ENCODE measurements around the gene CASS4. TPM values are rescaled to one million over a fixed set of nuclear protein-coding genes. Genes with fewer than 3 reads are reported as not detected.
A peak's percentile ranks its signal among the peaks of the same experiment; 100 is the strongest.
"Not testable (repeated sequence)": the region's sequence is repeated elsewhere in the genome, so short reads cannot be mapped to it uniquely, and the experiment has no call there.

Gene CASS4
- total RNA-seq, 4 donors from 2014 or later: 1.1 to 1.4 (median 1.1) TPM; not detected in 1

GRCh38 chr20:56400001-56400640, 11.9 kb upstream of the CASS4 start:
- DNase-seq: peak; percentile 38
- H3K4me3 ChIP-seq: no peak overlapping the region
- in situ Hi-C loops (cut with MboI; ENCODE audit: low pct_ligation_motif_present in 1 of 4, low pct_unique_long_range_greater_than_20kb in 1 of 4, low sequenced_read_pairs in 3 of 4): loop anchor here in 1 of 4 donors (10.0 kb wide), 1 partner anchor 65 kb away; the partner anchor contains the start of gene RTF2
- H3K27ac ChIP-seq: no peak overlapping the region
- H3K27me3 ChIP-seq: no peaks in the 10 kb centered on the region
- peaks cover 0 to 7% (median 0%) of the 10 kb centered on the region in 4 donors for H3K4me1 ChIP-seq
- TF ChIP-seq CTCF (IDR thresholded peaks at IDR 0.05): peak; percentile 59 to 84 (median 74)
- no peak for TF ChIP-seq POLR2A (IDR thresholded peaks at IDR 0.05)
- no peak for TF ChIP-seq POLR2AphosphoS5 (IDR thresholded peaks at IDR 0.05)
- intact Hi-C loops (cut with DNase I; ENCODE audit: low total_unique reads): no loop called here
- peaks cover 0 to 92% (median 28%) of the 10 kb centered on the region in 4 donors for H3K36me3 ChIP-seq
- no peaks in the 10 kb centered on the region for H3K9me3 ChIP-seq

GRCh38 chr20:56403465-56403864, 8.6 kb upstream of the CASS4 start:
- H3K27ac ChIP-seq: no peak overlapping the region
- H3K27me3 ChIP-seq: no peaks in the 10 kb centered on the region
- WGBS, 2 donors (ENCODE audit: low coverage in 1 of 2): 91 to 95% methylated on average over 9 to 26 of the region's 26 CpGs
- H3K4me1 ChIP-seq: peaks cover 0 to 7% (median 0%) of the 10 kb centered on the region in 4 donors
- no peaks in the 10 kb centered on the region for H3K9me3 ChIP-seq
- TF ChIP-seq POLR2AphosphoS5 (IDR thresholded peaks at IDR 0.05) (no peak), CTCF (IDR thresholded peaks at IDR 0.05) (no peak), POLR2A (IDR thresholded peaks at IDR 0.05) (no peak), EP300 (IDR thresholded peaks at IDR 0.05; ENCODE audit: low read depth) (no peak)
- peaks cover 0 to 88% (median 29%) of the 10 kb centered on the region in 4 donors for H3K36me3 ChIP-seq
- in situ Hi-C loops (cut with MboI; ENCODE audit: low pct_ligation_motif_present in 1 of 4, low pct_unique_long_range_greater_than_20kb in 1 of 4, low sequenced_read_pairs in 3 of 4) (loop anchor here in 1 of 4 donors (10.0 kb wide), 1 partner anchor 61 kb away; the partner anchor contains the start of gene RTF2), intact Hi-C loops (cut with DNase I; ENCODE audit: low total_unique reads) (no loop called here)
- no peak for DNase-seq
- no peak overlapping the region for H3K4me3 ChIP-seq

GRCh38 chr20:56405356-56405755, 6.7 kb upstream of the CASS4 start:
- in situ Hi-C loops (cut with MboI; ENCODE audit: low pct_ligation_motif_present in 1 of 4, low pct_unique_long_range_greater_than_20kb in 1 of 4, low sequenced_read_pairs in 3 of 4): loop anchor here in 1 of 4 donors (10.0 kb wide), 1 partner anchor 59 kb away; the partner anchor contains the start of gene RTF2
- WGBS, 2 donors (ENCODE audit: low coverage in 1 of 2): 91 to 95% methylated on average over 12 of the region's 12 CpGs
- H3K27me3 ChIP-seq, H3K27ac ChIP-seq, H3K4me1 ChIP-seq, H3K4me3 ChIP-seq, H3K9me3 ChIP-seq, DNase-seq: not testable (repeated sequence)
- intact Hi-C loops (cut with DNase I; ENCODE audit: low total_unique reads): loop anchor here (5.0 kb wide), 1 partner anchor 172 kb away; no protein-coding TSS in a partner anchor
- peaks cover 0 to 72% (median 23%) of the 10 kb centered on the region in 4 donors for H3K36me3 ChIP-seq

- Histone ChIP-seq H3K4me1 (peaks cover 0 to 12% (median 0%) of the 10 kb centered on the region in 4 donors), H3K36me3 (peaks cover 0 to 60% (median 18%) of the 10 kb centered on the region in 4 donors), H3K27ac (no peak overlapping the region), H3K9me3 (no peaks in the 10 kb centered on the region), H3K27me3 (no peaks in the 10 kb centered on the region), H3K4me3 (no peak overlapping the region)
- TF ChIP-seq POLR2A (IDR thresholded peaks at IDR 0.05) (no peak), POLR2AphosphoS5 (IDR thresholded peaks at IDR 0.05) (no peak), EP300 (IDR thresholded peaks at IDR 0.05; ENCODE audit: low read depth) (no peak), CTCF (IDR thresholded peaks at IDR 0.05) (no peak)
- intact Hi-C loops (cut with DNase I; ENCODE audit: low total_unique reads) (loop anchor here (5.0 kb wide), 1 partner anchor 170 kb away; no protein-coding TSS in a partner anchor), in situ Hi-C loops (cut with MboI; ENCODE audit: low pct_ligation_motif_present in 1 of 4, low pct_unique_long_range_greater_than_20kb in 1 of 4, low sequenced_read_pairs in 3 of 4) (loop anchor here in 1 of 4 donors (10.0 kb wide), 1 partner anchor 58 kb away; the partner anchor contains the start of gene RTF2)
- 87 to 93% methylated on average over 2 to 3 of the region's 3 CpGs for WGBS, 2 donors (ENCODE audit: low coverage in 1 of 2)
- no peak for DNase-seq
Observed at GRCh38 chr20:56406910-56407309, 5.2 kb upstream of the CASS4 start.

Data from transverse colon (tissue), 4 donors.